ENCODE results near the gene ZNF41.

DNA sequence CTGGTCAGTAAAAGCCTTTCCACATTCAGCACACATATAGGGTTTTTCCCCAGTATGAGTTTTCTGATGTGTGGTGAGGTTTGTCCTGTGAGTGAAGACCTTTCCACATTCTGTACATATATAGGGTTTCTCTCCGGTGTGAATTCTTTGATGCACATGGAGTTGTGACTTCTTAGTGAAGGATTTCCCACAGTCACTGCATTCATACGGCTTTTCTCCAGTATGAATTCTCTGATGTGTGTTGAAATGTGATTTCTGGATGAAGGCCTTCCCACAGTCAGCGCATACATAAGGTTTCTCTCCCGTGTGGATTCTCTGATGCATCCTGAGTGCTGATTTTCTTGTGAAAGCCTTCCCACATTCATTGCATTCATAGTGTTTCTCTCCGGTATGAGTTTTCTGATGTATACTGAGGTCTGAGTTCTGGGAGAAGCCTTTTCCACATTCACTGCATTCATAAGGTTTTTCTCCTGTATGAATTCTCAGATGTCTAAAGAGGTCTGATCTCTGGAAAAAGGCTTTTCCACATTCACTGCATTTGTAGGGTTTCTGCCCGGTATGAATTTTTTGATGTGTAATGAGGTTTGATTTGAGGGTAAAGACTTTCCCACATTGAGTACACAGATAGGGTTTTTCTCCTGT lies 34.7 kb downstream of the ZNF41 start:
- TF ChIP-seq, protein P1, sequence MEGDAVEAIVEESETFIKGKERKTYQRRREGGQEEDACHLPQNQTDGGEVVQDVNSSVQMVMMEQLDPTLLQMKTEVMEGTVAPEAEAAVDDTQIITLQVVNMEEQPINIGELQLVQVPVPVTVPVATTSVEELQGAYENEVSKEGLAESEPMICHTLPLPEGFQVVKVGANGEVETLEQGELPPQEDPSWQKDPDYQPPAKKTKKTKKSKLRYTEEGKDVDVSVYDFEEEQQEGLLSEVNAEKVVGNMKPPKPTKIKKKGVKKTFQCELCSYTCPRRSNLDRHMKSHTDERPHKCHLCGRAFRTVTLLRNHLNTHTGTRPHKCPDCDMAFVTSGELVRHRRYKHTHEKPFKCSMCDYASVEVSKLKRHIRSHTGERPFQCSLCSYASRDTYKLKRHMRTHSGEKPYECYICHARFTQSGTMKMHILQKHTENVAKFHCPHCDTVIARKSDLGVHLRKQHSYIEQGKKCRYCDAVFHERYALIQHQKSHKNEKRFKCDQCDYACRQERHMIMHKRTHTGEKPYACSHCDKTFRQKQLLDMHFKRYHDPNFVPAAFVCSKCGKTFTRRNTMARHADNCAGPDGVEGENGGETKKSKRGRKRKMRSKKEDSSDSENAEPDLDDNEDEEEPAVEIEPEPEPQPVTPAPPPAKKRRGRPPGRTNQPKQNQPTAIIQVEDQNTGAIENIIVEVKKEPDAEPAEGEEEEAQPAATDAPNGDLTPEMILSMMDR (conservative IDR thresholded peaks at IDR 0.05; ENCODE audit: low read depth in 2 of 2): no peak
- TF ChIP-seq, protein P2, sequence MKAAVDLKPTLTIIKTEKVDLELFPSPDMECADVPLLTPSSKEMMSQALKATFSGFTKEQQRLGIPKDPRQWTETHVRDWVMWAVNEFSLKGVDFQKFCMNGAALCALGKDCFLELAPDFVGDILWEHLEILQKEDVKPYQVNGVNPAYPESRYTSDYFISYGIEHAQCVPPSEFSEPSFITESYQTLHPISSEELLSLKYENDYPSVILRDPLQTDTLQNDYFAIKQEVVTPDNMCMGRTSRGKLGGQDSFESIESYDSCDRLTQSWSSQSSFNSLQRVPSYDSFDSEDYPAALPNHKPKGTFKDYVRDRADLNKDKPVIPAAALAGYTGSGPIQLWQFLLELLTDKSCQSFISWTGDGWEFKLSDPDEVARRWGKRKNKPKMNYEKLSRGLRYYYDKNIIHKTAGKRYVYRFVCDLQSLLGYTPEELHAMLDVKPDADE (IDR thresholded peaks at IDR 0.05): no peak
- TF ChIP-seq EZH2 (IDR thresholded peaks at IDR 0.05; ENCODE audit: low read depth, unreplicated experiment): no peak
- no peak for TF ChIP-seq STAT1 (IDR thresholded peaks at IDR 0.05; ENCODE audit: unreplicated experiment)
- no peak for TF ChIP-seq POLR2AphosphoS5 (IDR thresholded peaks at IDR 0.05; ENCODE audit: low read depth)
- TF ChIP-seq EZH2phosphoT487 (IDR thresholded peaks at IDR 0.05; ENCODE audit: unreplicated experiment): no peak
- TF ChIP-seq JUNB (IDR thresholded peaks at IDR 0.05; ENCODE audit: unreplicated experiment): no peak

Measured in GM23338 (cell line).